DND-41 (cell line): ENCODE results near the gene DCUN1D2.

Source experiments
- ATAC-seq: fragments of 200-7000 bp; cut with Tn5 transposase; 3 replicates; pipeline ENCODE4 v1.9.1; 2021; ENCODE audit warnings: low read depth; ENCODE audit not compliant: insufficient read depth
- DNase-seq: peaks from one replicate; pipeline ENCODE4 v3.0.0-alpha.2; 2020
- H2AFZ ChIP-seq: 2 replicates; pipeline ENCODE4 v1.6.0; 2012; ENCODE audit warnings: low read depth, low read length
- H3K27ac ChIP-seq: 2 replicates; pipeline ENCODE4 v1.5.1; 2012; ENCODE audit warnings: low read length, inconsistent platforms
- H3K27me3 ChIP-seq: fragments of 200-600 bp; sonication (generic); 2 replicates; pipeline ENCODE4 v1.6.0; 2012; ENCODE audit warnings: low read length, mild to moderate bottlenecking, inconsistent platforms; ENCODE audit not compliant: insufficient read depth, poor library complexity
- H3K36me3 ChIP-seq: 2 replicates; pipeline ENCODE4 v1.5.1; 2012; ENCODE audit warnings: low read length, inconsistent platforms; ENCODE audit not compliant: insufficient read depth
- H3K4me1 ChIP-seq: 2 replicates; pipeline ENCODE4 v1.5.1; 2012; ENCODE audit warnings: mild to moderate bottlenecking, low read length; ENCODE audit not compliant: insufficient read depth
- H3K4me2 ChIP-seq: 2 replicates; pipeline ENCODE4 v1.6.0; 2012; ENCODE audit warnings: mild to moderate bottlenecking, moderate library complexity, low read length, inconsistent platforms; ENCODE audit not compliant: insufficient read depth
- H3K4me3 ChIP-seq, 2 experiments: fragments of 200-600 bp in 1 of 2; shearing (Covaris generic) in 1 of 2; 2 replicates each; pipeline ENCODE4 v1.5.1; 2012 to 2016; ENCODE audit warnings: inconsistent platforms in 2 of 2, low read length in 2 of 2, mild to moderate bottlenecking in 2 of 2, low read depth in 1 of 2, moderate library complexity in 1 of 2
- H3K79me2 ChIP-seq: 2 replicates; pipeline ENCODE4 v1.6.0; 2012; ENCODE audit warnings: low read length, inconsistent platforms; ENCODE audit not compliant: insufficient read depth
- H3K9ac ChIP-seq: 2 replicates; pipeline ENCODE4 v1.6.0; 2012; ENCODE audit warnings: low read depth, mild to moderate bottlenecking, inconsistent platforms, low read length, moderate library complexity
- H3K9me3 ChIP-seq: 2 replicates; pipeline ENCODE4 v1.5.1; 2012; ENCODE audit warnings: low read length, moderate library complexity, mild to moderate bottlenecking, inconsistent platforms; ENCODE audit not compliant: insufficient read depth, severe bottlenecking
- H4K20me1 ChIP-seq: 2 replicates; pipeline ENCODE4 v1.6.0; 2012; ENCODE audit warnings: low read length; ENCODE audit not compliant: insufficient read depth
- EZH2 ChIP-seq: IDR thresholded peaks from 3 replicates; pipeline ENCODE4 v1.6.1; 2012; ENCODE audit warnings: borderline replicate concordance, low read depth, mild to moderate bottlenecking, moderate library complexity, low read length, inconsistent platforms; ENCODE audit not compliant: severe bottlenecking
- TF ChIP-seq, protein P1 (sequence below): IDR thresholded peaks from 2 replicates; pipeline ENCODE4 v1.5.1; 2012; ENCODE audit warnings: borderline replicate concordance, low read length, moderate library complexity, mild to moderate bottlenecking; ENCODE audit not compliant: poor library complexity, severe bottlenecking; ENCODE audit errors: extremely low read depth

The DCUN1D2 gene

DNA sequence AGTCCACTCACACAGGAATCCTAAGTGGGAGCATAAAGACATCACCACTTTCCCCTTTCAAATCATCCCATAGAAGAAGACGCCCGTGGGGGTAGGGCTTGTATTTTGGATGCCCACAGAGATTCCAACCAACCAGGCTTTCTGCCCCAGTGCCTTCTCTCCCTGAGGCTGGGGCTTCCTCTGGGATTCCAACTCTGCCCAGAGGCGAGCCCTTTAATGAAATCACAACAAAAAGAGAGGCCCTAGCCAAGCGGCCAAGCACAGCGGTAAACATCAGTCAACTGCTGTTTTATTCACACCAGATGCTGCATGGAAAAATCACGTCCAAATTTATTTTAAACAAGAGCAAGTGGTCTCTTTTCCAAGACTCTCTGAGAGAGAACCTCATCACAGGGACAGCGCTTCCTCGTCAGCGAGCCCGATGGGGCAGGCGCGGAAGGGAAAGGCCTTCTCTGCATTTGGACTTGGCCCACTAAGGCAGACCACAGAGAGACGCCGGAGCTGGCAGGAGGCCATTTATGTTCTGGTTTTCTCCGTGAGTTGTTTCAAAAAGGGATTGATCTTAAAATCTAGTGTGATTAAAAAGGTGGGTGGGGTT is 68.7 kb downstream of the DCUN1D2 start:
- ATAC-seq = no peak
- H3K27ac ChIP-seq = no peak overlapping the region
- H2AFZ ChIP-seq = no peak overlapping the region
- no peak for TF ChIP-seq EZH2
- TF ChIP-seq, protein P1, sequence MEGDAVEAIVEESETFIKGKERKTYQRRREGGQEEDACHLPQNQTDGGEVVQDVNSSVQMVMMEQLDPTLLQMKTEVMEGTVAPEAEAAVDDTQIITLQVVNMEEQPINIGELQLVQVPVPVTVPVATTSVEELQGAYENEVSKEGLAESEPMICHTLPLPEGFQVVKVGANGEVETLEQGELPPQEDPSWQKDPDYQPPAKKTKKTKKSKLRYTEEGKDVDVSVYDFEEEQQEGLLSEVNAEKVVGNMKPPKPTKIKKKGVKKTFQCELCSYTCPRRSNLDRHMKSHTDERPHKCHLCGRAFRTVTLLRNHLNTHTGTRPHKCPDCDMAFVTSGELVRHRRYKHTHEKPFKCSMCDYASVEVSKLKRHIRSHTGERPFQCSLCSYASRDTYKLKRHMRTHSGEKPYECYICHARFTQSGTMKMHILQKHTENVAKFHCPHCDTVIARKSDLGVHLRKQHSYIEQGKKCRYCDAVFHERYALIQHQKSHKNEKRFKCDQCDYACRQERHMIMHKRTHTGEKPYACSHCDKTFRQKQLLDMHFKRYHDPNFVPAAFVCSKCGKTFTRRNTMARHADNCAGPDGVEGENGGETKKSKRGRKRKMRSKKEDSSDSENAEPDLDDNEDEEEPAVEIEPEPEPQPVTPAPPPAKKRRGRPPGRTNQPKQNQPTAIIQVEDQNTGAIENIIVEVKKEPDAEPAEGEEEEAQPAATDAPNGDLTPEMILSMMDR = no peak
- peaks cover 3% of the 10 kb centered on the region for H3K27me3 ChIP-seq
- H3K4me1 ChIP-seq = no peaks in the 10 kb centered on the region
- peaks cover 10% of the 10 kb centered on the region for H4K20me1 ChIP-seq
- DNase-seq = no peak
- H3K79me2 ChIP-seq = no peaks in the 10 kb centered on the region
- no peaks in the 10 kb centered on the region for H3K9me3 ChIP-seq
- H3K36me3 ChIP-seq = no peaks in the 10 kb centered on the region
- H3K4me2 ChIP-seq = no peak overlapping the region
- H3K4me3 ChIP-seq = no peak overlapping the region
- no peak overlapping the region for H3K9ac ChIP-seq

DNA sequence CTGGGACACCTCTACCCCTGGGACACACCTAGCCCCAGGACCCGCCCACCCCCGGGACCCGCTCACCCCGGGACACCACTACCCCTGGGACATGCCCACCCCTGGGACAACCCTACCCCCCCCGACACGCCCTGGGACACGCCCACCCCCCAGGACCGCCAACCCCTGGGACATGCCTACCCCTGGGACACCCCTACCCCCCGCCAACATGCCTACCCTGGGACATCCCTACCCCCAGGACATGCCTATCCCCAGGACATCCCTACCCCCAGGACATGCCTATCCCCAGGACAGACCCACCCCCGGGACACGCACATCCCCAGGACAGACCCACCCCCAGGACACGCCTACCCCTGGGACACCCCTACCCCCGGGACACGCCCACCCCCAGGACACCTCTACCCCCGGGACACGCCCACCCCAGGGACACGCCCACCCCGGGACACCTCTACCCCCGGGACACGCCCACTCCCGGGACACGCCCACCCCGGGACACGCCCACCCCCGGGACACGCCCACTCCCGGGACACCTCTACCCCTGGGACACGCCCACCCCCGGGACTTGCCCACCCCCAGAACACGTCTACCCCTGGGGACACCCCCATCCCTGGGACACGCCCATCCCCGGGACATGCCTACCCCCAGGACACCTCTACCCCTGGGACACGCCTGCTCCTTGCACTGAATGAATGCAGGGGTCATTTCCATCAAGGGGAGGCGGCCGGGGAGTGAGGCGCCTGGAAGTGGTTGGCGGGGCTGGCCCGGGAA is 69.5 kb downstream of the DCUN1D2 start:
- H3K4me2 ChIP-seq = no peak overlapping the region
- no peak for ATAC-seq
- H3K79me2 ChIP-seq = no peaks in the 10 kb centered on the region
- H3K9ac ChIP-seq = no peak overlapping the region
- H3K4me3 ChIP-seq = no peak overlapping the region
- H3K9me3 ChIP-seq = no peaks in the 10 kb centered on the region
- H4K20me1 ChIP-seq = peaks cover 10% of the 10 kb centered on the region
- H3K27me3 ChIP-seq = peaks cover 3% of the 10 kb centered on the region
- TF ChIP-seq, protein P1 = no peak
- TF ChIP-seq EZH2 = no peak
- DNase-seq = peak; percentile 11
- no peaks in the 10 kb centered on the region for H3K4me1 ChIP-seq
- H2AFZ ChIP-seq = no peak overlapping the region
- H3K27ac ChIP-seq = no peak overlapping the region
- no peaks in the 10 kb centered on the region for H3K36me3 ChIP-seq

DNA sequence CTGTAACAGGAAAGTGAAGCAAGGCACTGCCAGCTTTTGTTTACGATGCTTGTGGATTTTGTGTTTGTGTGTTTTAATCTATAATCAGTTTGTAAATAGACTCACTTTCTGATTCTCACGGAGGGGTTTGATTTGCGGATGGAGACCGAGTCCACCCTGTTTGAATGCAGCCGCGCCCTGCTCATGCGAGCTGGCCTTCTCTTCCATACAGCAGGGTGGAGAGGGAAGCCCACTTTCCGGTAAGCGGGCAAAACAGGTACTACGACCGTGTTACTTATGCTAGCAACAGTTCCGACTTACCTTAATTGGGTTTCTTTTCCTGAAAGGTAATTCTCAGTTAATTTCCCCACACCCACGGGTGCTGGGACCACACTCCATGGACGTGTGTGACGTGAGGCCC is 70.3 kb downstream of the DCUN1D2 start:
- no peak overlapping the region for H3K4me2 ChIP-seq
- no peaks in the 10 kb centered on the region for H3K79me2 ChIP-seq
- H3K4me3 ChIP-seq = no peak overlapping the region
- H3K9ac ChIP-seq = no peak overlapping the region
- H3K36me3 ChIP-seq = no peaks in the 10 kb centered on the region
- no peak overlapping the region for H2AFZ ChIP-seq
- DNase-seq = no peak
- H3K27ac ChIP-seq = no peak overlapping the region
- peaks cover 10% of the 10 kb centered on the region for H4K20me1 ChIP-seq
- H3K9me3 ChIP-seq = no peaks in the 10 kb centered on the region
- no peaks in the 10 kb centered on the region for H3K4me1 ChIP-seq
- TF ChIP-seq, protein P1 = no peak
- TF ChIP-seq EZH2 = no peak
- ATAC-seq = no peak
- peaks cover 3% of the 10 kb centered on the region for H3K27me3 ChIP-seq
